HL-60/S4 (cell line): ENCODE results near the gene TOX2.

Source experiments
- in situ Hi-C: fragments of 300-500 bp; cut with MboI; formaldehyde crosslinking; loops from 2 replicates; pipeline ENCODE4 v1.14.3; 2022; ENCODE audit warnings: low sequenced_read_pairs

The TOX2 gene

DNA sequence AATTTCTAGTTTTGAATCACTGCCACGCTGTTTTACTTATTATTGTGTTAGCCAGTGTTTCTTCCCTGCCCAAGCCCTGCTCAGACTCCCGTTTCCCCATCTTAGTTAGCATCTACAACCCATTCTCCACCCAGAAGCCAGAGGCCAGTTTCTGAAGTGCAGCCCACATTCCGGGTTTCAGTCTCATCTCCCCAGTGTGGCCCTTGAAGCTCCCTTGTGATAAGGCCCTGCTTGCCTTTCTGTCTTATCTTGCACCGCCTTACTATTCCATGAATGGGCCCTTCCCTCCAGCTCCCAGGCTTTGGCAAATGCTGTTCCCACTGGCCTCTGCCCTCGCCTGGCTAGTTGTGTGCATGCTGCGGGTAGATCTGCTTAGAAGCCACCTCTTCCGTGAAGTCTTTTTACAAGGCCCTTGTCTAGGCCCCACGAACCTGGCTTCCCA, 41.1 kb downstream of the TOX2 start:
- in situ Hi-C loops, result no loop called here

DNA sequence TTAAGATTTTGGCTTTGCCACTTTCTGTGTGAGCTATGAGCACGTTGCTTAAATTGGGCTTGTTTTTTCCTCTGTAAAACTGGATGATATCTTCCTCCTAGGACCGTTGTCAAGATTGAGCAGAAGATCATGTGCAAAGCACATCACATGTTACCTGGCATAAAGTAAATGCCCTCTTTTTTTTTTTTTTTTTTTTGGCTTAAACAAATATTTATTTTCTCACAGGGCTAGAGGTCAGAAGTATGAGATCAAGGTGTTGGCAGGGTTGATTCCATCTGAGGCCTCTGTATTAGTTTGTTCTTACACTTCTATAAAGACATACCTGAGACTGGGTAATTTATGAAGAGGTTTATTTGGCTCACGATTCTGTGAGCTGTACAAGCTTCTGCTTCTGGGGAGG, 42.7 kb downstream of the TOX2 start:
- in situ Hi-C loops, result no loop called here

DNA sequence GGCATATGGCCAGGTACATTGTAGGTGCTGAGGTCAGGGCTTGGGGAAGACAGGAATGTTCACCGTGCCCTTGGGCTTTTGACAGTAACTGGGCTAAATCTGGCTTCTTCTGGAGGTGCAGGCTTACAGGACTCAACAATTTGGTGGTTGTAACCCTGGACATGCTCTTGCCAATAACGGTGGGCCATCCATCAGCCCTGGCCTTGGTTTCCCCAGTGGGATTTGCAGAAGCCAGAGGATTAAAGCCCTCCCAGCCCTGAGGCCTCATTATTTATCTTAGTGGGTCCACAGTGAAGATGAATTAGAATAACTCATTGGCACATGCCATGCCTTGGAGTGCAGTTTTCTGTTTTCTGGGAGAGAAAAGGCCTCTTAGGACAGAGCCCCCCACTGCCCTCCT, 44.0 kb downstream of the TOX2 start:
- in situ Hi-C loops, result no loop called here

DNA sequence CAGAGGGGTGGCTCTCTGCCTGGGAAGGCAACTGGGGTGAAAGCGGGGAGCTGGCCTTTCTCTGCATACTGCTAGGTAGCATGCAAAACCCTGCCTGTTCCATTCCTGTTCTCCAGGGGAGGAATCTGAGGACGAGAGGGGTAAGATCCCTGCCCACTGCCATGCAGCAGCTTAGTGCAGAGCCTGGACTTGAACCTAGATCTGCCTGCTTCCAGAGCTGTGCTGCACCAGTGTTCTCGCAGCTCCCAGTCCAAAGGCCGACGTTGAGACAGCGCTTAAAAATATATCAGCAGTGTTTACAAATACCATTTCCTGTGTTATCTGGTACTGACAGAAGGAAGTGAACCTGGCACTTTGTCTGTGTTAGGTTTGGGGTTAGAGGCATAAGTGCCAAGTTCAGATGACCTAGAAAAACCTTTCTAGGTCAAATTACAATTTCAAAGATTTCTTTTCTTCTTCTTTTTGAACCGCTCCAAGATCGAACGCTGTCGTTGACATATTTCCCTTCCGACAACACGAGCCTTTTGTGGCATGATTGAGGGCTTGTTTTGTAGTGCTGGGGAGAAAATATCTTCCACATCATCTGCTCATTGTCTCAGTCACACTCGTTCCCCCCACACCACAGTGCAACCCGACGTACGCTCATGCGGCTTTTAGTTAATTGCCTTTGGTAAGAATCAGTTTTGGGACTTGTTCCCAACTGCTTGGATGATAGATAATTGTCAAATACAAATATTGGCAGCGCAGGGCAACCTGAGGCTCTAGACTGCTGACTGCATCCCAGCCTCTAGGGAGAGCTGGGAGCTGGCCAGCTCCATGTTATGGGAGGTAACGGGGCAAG, 44.6 kb downstream of the TOX2 start:
- in situ Hi-C loops, result no loop called here

DNA sequence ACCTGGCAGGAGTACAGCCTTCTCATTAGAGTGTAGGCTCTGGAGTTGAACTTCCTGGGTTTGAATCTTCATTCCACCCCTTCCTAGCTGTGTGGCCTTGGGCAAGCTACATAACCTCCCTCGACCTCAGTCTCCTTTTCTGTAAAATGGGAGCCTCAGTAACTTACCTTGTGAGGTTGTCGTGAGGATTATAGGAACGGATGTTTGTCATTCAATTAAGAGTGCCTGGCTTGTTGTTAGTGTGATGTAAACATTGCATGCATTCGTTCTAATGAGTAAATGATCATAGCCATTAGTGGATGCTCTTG, 45.2 kb downstream of the TOX2 start:
- in situ Hi-C loops, result no loop called here

DNA sequence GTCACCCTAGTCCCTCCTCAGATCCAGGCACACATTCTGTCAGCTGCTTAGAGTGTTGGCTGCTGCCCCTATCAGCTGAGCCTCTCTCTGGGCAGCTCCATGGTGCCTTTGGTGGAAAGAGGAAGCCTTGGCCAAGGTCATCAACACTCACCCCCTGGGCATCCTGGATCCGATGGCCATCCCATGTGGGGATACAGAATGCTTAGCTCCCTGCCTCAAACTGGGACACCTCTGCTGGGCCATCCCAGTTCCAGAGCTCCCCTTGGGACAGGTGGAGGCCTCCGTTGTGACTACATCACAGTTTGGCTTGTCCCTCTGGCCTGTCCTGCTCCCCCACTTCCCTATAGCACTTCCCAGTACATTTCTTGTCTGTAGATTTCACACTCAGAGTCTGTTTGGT, 45.6 kb downstream of the TOX2 start:
- in situ Hi-C loops, result no loop called here

DNA sequence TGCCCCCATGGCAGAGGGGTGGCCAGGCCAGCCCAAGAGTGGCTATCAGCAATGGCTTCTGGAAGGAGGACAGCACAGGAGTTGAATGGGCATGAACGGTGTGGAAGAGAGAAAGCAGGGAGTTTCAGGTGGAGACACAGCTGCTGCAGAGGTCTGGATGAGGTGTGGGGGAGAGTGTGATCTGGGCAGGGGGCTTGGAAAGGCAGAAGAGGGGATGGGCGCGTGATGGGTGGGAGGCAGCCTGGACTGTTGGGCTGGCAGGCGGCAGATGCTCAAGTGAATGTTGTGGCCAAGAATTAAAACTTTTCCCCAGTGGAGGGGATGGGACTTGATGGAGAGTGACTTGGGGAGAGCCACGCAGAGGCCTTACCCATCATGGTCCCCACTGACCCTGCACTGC, 46.5 kb downstream of the TOX2 start:
- in situ Hi-C loops, result no loop called here

DNA sequence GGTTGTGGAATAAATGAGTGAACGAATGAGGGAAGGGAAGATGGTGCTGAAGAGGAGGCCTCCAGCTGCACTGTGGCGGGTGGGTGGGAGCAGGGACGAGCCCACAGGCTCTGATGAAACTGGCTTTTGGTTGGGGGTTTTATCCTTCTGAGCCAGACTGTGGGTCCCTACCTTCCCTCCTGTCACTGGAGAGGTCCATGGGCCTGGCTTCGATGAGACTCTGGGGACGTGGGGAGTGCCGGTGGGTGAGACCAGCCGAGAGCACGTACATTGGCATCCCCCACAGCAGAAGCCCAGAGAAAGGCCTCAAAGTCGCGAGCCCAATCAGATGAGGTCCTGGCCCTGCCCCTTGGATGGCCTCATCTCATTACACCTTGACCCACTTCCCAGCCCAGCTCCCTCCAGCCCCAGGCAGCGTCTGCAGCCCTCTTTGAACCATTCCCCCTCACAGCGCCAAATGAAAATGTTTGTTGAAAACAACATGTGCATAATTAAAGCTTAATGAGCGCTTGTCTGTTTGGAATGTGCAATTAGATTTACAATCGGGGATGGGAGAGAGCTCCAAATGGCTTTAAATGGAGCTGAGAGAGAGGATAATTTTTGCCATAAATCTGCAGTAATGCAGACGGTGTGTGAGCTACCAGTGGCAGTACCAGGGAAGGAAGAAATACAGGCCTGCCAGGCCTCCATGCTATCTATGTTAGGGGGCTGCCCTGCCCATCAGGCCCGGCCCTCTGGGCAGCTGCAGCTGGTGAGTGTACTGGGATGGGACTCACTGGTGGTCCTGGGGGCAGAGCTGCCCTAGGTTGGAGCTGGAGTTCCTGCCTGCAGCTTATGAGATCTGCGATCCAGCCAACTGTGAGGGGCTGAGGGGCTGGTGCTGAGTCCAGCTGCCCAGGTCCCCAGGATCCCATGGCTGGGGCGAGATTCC, 47.2 kb downstream of the TOX2 start:
- in situ Hi-C loops, result no loop called here

DNA sequence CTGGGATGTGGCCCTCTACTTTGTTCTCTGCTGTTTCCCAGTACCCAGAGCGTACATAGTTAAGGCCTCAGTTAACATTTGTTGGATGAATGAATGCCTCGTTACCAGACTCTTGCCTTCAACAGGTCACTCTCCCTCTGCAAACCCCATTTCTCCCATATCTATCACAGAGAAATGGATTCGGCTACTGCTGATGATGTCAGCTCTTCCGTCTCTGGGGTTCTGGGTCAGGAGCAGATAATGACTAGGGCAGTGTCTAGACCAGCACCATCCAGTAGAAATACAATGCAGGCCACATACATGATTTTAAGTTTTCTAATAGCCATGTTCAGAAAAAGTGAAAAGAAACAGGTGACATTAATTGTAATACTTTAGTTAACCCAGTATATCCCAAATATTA, 47.9 kb downstream of the TOX2 start:
- in situ Hi-C loops, result no loop called here

DNA sequence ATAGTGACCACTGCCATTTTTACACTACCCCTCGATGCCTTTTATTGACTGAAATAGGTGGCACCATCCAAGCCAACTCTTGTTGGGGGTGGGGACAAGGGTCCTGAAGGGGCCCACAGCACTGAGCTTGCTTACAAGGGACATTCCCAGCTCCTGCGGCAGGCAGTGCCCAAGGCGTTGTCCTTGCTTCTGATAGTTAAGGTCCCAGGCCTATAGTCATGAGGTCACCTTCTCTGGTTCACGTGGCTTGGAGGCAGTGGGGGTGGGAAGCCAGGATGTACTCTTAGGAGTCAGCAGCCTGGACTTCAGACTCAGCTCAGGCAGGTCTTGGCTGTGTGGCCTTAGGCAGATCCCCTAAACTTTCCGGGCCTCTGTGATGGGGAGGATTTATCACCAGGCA, 48.6 kb downstream of the TOX2 start:
- in situ Hi-C loops, result no loop called here

DNA sequence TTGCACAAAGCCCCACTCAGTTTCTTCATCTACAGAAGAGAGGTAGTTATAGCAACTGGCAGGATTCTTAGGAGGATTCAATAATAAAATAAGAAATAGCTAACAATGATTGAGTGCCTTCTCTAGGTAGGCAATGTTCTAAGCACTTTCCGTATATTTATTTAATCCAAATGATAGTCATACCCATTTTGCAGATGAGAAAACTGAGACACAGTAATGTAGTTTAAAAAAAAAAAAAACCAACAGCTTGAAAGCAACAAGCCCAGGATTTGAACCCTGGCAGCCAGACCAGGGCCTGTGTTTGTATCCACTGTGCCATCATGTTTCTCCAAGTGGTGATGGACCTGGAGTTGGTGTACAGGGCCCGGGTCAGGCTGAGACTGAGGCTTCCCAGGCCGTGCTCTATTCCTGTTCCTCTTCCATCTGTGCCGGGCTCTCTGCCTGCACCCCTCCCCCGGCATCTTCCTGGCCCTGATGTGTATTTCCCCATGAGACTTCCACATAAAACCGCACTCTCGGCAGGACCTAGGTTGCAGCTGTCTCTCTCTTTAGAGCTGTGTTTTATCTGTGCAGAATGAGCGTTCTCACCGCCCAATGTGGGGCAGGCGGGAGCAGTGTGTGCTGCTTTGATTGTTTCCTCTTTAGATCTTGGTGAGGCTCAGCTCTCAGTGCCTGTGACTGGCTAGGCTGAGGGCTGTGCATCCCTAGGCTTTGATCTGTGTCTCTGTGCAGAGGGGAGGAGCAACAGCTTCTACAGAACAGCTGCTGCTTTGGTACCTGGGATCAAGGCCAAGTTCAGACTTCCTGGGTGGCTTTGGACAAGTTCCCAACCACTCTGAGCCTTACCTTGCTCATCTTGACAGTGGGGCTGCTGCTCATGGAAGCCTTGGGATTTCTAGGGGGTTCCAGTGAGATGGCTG, 49.5 kb downstream of the TOX2 start:
- in situ Hi-C loops, result no loop called here

DNA sequence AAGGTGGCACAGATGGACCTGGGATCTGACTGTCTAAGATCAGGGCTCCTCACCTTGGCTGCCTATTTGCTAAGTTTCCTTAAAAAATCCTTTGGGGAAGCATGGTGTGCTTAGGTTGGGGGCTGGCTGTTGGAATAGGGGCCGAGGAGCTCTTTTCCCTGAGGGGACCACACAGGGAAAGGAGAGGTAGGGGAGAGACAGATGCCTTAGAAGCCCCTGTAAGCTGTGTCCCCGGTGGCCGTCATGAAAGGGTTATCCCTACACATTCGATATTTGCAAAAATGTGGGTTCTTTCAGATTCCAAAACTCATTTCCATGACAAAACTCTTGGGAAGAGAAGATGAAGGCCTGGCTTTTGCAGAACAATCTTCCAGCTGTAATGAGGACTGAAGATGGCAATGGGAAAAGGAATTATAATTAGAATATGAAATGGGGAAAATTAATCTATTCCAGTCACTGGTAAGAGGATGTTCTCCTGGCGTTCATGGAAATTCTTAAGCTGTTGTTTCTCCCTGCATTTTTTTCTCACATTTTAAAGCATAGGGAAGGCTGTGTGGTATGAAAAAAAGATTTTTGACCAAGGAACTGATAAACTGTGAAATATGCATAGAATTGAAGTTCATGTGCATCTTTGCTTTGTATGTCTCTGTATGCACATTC, 53.8 kb downstream of the TOX2 start:
- in situ Hi-C loops, result no loop called here

DNA sequence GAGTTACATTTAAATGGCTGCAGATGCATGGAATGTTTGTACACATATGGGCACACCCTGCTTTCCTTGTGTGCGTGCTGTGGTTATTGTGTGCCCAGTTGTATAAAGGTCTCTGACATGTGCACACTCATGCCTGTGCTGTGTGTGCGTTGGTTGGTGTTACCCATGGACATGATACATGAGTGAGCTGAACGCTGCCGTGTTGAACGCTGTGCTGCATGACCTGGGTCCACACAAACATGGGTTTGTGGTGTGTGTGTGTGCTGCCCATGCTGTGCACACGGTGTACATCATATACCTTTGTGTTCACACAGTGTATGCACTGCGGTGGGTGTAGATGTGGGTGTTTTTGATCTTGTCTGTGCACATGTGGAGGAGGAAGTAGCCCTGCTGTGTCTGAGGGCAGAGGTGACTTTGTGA, 54.4 kb downstream of the TOX2 start:
- in situ Hi-C loops, result no loop called here

DNA sequence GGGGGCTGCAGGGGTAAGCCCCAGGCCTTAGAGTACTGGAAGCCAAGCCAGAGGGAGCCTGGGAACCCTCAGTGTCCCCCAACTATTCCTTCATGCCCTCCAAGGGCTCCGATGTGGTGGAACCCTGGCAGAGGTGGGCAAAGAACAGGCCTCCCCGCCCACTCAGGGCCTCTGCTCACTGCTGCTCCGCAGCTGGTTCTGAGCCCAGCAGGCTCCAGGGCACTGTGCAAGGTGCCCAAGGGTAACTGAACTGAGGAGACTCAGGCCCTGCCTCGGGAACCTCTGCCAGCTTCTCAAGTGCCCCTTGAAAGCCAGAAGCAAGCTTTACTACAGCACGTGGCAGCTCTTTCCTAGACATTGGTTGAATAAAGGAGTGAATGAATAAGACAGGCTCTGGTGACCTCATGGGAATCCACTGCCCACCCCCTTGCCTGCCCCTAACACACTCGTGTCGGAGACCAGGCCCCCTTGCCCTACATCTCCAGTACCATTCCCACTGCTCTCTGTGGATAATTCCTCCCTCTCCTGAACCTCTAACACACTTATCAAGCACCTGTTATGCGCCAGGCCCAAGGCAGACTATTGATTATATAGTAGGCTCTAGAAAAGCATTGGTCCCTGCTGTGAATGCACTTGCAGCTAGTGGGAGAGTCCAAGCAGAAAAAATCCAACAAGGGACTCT, 55.0 kb downstream of the TOX2 start:
- in situ Hi-C loops, result no loop called here

DNA sequence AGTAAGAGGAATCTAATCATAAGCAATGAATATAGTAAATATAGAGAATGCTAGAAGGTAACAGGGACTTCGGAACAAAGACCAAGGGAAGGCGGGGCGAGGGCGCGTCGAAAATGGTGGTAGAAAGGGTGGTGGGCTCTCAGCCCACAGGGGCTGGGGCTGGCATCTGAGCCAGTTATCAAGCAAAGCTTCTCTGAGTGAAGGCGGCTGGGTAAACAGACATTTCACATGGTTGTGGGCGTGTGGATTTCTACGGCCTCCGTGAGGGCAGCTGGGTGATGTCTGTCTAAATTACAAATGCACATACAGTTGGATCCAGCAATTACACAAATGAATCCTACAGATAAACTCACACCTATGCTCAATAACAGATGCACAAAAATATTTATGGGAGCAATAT, 56.6 kb downstream of the TOX2 start:
- in situ Hi-C loops, result no loop called here

DNA sequence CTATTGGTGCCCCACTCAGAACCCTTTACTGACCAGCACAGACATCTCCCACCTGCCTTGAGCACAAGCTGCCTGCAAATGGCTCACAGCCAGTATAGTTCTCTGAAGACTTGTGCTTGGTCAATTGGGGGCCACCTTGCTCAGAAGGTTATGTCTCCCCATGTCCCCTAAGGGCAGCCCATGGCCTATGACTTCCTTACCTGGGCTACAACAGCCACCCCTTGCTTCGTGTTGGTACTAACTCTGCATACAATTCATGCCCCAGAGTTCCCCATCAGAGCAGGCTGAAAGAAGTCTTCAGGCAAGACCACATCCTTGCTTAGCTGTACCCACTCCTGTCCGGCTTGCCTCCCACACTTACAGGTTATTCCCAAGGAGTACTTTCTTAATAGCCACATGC, 57.4 kb downstream of the TOX2 start:
- in situ Hi-C loops, result no loop called here

DNA sequence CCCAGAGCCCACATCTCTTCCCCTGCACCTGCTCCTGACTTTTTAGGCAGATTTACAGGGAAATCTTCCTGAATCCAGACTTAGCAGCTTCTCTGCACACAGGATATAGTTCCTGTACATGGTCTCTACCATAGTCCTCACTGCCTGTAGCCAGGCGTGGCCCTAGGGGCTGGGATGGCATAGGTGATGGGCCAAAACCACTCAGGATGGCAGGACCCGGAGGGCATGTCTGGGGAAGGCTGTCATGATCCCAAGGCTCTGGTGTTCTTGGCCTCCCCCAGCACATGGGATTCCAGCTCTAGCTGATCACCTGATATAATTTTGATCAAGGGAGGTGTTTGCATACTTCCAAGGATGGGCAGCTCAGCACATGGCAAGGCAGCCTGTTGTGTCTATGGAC, 58.0 kb downstream of the TOX2 start:
- in situ Hi-C loops, result no loop called here

DNA sequence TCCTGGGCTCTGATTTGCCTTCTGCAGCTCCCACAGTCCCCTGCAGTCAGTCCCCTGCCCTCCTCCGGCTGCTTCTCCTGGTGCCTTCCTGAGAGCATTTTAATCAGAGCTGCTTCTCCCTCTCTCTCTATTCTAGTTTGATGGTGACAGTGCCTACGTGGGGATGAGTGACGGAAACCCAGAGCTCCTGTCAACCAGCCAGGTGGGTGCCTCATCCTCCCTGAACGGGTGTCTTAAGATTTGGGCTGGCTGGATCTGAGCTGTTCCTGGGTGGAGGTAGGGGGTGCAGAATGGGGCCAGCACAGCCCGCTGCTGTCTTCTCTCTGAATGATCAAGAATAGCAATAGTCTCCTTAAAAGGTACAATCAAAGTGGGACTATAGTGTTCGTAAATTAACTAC, 58.6 kb downstream of the TOX2 start:
- in situ Hi-C loops, result no loop called here

DNA sequence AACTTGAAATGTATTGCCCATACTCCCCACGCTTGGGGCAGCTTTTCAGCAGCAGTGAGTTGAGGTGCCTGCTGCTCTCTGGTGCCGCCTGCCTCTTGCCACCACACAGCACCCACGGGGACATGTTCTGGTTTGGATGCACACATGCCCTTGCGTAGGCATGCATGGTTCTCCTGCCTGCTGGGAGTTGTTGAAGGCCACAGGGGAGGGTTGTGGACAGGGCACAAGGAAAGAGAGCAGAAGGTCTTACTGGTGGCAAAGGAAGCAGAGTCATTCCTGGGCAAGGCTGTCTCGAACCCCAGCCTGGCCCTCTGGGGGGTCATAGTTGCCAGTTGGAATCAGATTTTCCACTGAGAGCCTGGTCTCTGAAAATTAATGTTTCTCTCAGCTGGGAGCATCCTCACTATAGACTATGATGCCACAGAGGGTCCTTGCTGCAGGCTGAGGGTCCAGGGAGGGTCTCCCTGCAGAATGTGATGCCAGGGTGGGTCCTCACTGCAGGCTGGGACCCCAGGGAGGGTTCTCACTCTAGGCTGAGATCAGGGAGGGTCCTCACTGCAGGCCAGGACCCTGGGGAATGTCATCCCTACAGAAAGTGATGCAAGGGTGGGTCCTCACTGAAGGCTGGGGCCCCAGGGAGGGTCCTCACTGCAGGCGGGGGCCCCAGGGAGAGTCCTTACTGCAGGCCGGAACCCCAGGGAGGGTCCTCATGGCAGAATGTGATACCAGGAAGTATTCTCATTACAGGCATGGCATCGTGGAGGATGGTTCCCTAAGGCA, 59.2 kb downstream of the TOX2 start:
- in situ Hi-C loops, result no loop called here
